ENCODE measurements around the gene CGNL1.

DNA sequence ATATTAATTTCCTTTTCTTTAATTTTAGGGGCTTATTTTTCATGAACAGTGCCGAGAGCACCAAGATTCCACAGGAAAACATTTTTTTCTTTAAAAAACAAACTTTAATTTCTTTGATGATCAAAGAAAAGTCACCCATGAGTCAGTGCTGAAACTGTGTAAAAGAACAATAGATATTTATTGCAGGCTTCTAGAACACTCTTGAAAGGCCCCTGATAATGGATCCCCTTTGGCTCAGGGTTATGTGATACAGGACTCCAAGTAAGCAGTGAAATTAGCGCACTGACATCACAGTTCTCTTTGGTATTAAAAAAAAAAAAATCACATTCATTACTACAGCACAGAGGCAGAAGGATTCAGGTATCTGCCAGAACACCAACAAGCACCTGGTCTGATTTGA lies 149.3 kb downstream of the CGNL1 start:
- no peak for TF ChIP-seq POLR2AphosphoS5 (IDR thresholded peaks at IDR 0.05)
- TF ChIP-seq, protein P1, sequence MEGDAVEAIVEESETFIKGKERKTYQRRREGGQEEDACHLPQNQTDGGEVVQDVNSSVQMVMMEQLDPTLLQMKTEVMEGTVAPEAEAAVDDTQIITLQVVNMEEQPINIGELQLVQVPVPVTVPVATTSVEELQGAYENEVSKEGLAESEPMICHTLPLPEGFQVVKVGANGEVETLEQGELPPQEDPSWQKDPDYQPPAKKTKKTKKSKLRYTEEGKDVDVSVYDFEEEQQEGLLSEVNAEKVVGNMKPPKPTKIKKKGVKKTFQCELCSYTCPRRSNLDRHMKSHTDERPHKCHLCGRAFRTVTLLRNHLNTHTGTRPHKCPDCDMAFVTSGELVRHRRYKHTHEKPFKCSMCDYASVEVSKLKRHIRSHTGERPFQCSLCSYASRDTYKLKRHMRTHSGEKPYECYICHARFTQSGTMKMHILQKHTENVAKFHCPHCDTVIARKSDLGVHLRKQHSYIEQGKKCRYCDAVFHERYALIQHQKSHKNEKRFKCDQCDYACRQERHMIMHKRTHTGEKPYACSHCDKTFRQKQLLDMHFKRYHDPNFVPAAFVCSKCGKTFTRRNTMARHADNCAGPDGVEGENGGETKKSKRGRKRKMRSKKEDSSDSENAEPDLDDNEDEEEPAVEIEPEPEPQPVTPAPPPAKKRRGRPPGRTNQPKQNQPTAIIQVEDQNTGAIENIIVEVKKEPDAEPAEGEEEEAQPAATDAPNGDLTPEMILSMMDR (IDR thresholded peaks at IDR 0.05): no peak
